GM18508 (cell line): ENCODE data around the gene PHETA1.

Source experiments
- ATAC-seq: cut with Tn5 transposase; IDR thresholded peaks from one replicate; pipeline ENCODE4 v1.9.1; 2021; ENCODE audit warnings: moderate number of reproducible peaks; ENCODE audit not compliant: insufficient read depth, unreplicated experiment

The PHETA1 gene

DNA sequence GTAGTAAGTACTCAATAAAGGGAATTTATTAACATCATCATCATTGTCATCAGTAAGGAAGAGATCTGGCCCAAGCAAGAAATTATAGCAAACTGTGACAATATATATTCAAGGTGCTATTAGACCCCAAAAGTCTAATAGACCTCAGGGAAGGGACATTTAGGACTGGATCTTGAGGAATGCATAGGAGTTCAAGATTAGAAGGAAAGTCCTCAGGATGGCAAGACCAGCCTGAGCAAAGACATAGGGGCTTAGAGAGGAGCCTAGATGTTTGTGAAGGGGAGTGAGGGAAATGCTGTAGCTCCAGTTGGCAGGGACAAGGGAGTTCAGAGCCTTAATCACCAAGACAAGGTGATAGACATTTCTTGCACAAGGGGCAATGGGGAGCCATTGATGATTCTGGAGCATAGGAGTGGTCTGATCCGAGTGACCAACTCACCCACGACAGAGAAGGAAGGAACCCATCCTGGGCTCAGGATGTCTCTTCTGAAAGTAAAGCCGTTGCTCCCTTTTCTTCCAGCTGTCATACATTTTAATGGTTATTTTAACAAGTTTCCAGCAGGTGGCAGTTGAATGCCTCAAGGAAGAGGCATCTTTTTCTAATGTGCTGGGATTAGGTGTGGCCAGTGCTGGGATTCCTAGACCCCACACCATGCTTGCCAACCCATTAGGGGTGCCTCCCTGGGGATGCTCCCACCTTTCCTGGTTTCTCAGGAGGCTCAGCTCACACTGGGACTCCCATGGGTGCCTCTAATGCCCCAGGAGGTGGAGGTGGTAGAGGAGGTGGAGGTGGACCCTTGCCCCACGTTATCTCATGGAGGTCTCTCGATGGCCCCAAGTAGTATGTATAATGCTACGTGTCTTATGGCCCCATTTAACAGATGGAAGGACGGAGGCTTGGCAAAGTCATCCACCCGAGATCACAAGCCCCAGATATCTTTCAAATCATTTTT is 37.8 kb downstream of the PHETA1 start:
- ATAC-seq = no peak

DNA sequence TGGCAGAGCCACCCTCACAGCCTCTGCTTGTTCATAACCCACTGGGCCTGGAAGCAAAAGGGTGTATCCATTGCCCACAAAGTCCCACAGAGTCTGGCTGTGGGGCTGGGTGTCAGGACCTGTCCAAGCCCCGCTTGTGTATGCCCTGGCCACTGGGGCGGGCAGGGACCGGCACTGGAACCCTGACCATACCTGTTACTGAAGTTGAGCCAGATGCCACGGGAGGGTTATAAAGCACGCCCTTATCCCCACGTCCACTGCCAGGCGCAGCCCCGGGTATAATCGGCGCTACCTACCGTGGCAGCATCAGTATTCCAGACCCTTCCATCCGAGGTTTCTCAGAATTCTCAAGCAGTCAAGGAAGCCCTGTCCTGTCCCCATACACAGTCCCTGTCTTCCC is 40.8 kb downstream of the PHETA1 start:
- no peak for ATAC-seq

- ATAC-seq = no peak
Measured at GRCh38 chr12:111327474-111327873, 41.4 kb downstream of the PHETA1 start.

DNA sequence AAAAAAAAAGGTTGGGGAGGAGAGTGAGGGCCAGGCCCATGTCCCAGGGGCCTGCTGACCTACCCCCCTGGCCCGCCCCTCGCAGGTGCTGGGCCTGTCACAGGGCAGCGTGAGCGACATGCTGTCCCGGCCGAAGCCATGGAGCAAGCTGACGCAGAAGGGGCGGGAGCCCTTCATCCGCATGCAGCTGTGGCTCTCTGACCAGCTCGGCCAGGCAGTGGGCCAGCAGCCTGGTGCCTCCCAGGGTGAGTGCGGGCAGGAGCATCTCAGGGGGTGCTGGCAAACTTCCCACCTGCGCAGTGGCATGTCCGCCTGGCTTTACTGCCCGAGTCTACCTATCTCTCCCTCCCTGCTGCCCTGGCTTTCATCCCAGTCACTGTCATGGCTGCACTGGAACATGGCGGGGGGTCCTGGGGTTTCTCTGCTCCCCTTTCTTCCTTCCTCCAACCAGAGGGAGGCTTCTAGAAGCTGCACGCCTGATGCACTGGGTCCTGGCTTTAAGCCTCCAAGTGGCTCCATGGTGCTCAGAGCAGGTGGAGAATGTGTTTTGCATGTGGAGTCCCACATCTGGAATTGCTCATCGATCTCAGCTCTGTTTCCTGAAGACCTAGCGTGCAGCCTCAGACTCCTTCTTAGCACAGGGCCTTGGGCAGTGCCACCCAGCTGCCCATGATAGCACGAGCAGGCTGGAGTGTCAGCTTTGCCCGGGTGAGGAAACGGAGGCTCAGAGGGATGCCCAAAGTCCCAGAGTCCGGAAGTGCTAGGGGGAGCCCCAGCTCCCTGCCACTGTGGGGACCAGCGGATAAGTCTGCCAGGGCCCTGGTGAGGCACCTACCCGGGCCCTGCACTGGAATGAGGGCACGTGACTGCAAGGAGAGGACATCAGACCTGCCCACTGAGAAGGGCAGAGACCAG is 46.3 kb downstream of the PHETA1 start:
- no peak for ATAC-seq

- ATAC-seq = no peak
Measured at GRCh38 chr12:111321317-111321716, 47.6 kb downstream of the PHETA1 start.

GRCh38 chr12:111320258-111321050 is 48.4 kb downstream of the PHETA1 start:
- ATAC-seq = no peak

DNA sequence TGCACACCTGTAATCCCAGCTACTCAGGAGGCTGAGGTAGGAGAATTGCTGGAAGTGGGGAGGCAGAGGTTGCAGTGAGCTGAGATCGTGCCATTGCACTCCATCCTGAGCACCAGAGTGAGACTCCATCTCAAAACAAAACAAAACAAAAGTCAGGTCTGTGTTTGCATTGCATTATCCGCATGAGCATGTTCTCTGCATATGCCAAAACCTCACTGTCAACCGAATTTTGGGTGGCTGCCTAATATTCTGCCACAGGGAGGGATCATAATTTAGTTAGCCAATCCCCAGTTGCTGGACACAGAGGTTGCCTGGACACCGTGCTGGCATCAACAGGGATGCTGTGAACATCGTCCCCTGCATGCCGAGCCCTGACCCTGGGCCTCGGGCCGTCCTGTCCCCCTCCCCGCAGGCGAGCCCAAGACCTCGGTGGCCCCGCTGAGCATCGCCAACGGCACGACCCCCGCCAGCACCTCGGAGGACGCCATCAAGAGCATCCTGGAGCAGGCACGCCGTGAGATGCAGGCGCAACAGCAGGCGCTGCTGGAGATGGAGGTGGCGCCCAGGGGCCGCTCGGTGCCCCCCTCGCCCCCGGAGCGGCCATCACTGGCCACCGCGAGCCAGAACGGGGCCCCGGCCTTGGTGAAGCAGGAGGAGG is 49.2 kb downstream of the PHETA1 start:
- ATAC-seq = no peak

- ATAC-seq = no peak
Measured at GRCh38 chr12:111318450-111318849, 50.4 kb downstream of the PHETA1 start.

- ATAC-seq = no peak
Measured at GRCh38 chr12:111316671-111317070, 52.2 kb downstream of the PHETA1 start.

- ATAC-seq = no peak
Measured at GRCh38 chr12:111314953-111315539, 53.8 kb downstream of the PHETA1 start.

GRCh38 chr12:111313833-111314259 is 55.0 kb downstream of the PHETA1 start:
- no peak for ATAC-seq

DNA sequence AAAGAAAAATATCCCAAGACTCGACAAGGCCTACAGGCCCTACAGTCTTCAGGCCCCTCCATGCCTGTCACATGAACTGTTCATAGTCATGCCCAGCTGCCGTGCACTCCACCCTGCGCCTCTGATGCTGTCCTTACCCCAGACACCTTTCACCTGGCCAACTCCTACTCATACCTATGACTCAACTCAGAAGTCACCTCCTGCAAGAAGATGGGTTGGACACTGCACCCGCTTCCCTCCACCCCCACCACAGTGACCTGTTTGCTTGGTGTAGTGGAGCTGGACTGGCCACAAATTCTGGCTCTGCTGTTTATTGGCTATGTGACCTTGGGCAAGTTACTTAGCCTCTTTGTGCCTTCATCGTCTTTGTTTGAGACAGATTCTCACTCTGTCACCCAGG is 56.2 kb downstream of the PHETA1 start:
- ATAC-seq = no peak

DNA sequence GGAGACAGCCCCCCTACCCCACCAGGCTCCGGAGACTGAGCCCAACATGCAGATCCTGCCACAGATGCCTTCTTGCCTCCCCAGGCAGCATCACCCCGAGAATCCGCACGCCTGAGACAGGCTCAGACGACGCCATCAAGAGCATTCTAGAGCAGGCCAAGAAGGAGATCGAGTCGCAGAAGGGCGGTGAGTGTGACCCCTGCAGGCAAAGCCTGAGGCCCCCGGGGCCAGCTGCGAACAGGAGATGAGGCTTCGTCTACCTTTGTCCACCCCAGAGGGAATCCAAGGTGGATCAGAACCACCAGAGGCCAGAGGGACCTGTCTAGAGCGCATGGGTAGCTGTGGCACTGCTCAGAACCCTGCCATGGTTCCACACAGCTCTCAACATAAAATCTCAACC is 56.9 kb downstream of the PHETA1 start:
- ATAC-seq = no peak

DNA sequence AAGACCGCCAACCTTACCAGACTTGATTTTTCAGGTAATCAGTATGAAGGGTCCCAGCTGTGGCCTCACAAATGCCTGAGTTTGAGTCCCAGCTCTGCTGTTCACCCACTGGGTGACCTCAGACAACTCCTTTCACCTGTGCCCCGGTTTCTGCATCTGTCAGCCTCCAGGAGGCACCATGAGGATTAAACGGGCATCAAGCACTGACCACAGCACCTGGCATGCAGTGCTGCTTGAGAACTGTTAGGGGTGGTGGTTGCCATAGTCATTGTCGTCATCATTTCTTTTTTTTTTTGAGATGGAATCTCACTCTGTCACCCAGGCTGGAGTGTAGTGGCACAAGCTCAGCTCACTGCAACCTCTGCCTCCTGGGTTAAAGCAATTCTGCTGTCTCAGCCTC is 57.9 kb downstream of the PHETA1 start:
- ATAC-seq = no peak
